Astrocyte of the spinal cord (primary cell): ENCODE data around the gene CLMP.

Experiments used
- DNase-seq: peaks from one replicate; pipeline ENCODE4 v3.0.0; 2011; ENCODE audit warnings: low read depth, low spot score
- H3K4me3 ChIP-seq: 2 replicates; pipeline ENCODE4 v1.5.1; 2011; ENCODE audit warnings: low read depth, mild to moderate bottlenecking, low read length, moderate library complexity
- CTCF ChIP-seq: IDR thresholded peaks from 2 replicates; pipeline ENCODE4 v1.5.1; 2012; ENCODE audit warnings: low read depth, mild to moderate bottlenecking, low read length, inconsistent platforms
- in situ Hi-C: cut with HindIII; loops from 2 replicates; pipeline ENCODE4 v1.10.0; 2017; ENCODE audit warnings: low sequenced_read_pairs

The CLMP gene

GRCh38 chr11:123122341-123122740 is 72.7 kb downstream of the CLMP start:
- in situ Hi-C loops = loop anchor here (25.0 kb wide), 1 partner anchor 140 kb away; no protein-coding TSS in a partner anchor
- H3K4me3 ChIP-seq = no peak overlapping the region
- DNase-seq = peak; percentile 46
- TF ChIP-seq CTCF = no peak

- no peak for TF ChIP-seq CTCF
- in situ Hi-C loops = loop anchor here (25.0 kb wide), 1 partner anchor 146 kb away; no protein-coding TSS in a partner anchor
- H3K4me3 ChIP-seq = no peak overlapping the region
- DNase-seq = no peak
These were observed 78.6 kb downstream of the CLMP start for GRCh38 chr11:123116486-123116885.

GRCh38 chr11:123111465-123111864 is 83.6 kb downstream of the CLMP start:
- DNase-seq = peak; percentile 59
- peak; percentile 62 for TF ChIP-seq CTCF
- in situ Hi-C loops = loop anchor here (25.0 kb wide), 1 partner anchor 151 kb away; no protein-coding TSS in a partner anchor
- H3K4me3 ChIP-seq = no peak overlapping the region

GRCh38 chr11:123110397-123110796 is 84.7 kb downstream of the CLMP start:
- in situ Hi-C loops = loop anchor here (25.0 kb wide), 1 partner anchor 152 kb away; no protein-coding TSS in a partner anchor
- H3K4me3 ChIP-seq = no peak overlapping the region
- no peak for DNase-seq
- no peak for TF ChIP-seq CTCF

GRCh38 chr11:123107945-123108495 is 87.0 kb downstream of the CLMP start:
- no peak for TF ChIP-seq CTCF
- H3K4me3 ChIP-seq = no peak overlapping the region
- DNase-seq = no peak
- in situ Hi-C loops = loop anchor here (25.0 kb wide), 1 partner anchor 154 kb away; no protein-coding TSS in a partner anchor

- no peak overlapping the region for H3K4me3 ChIP-seq
- in situ Hi-C loops = loop anchor here (25.0 kb wide), 1 partner anchor 158 kb away; no protein-coding TSS in a partner anchor
- no peak for TF ChIP-seq CTCF
- no peak for DNase-seq
These were observed 90.4 kb downstream of the CLMP start for GRCh38 chr11:123104697-123105096.
